ENCODE results near the gene AOX1. TPM values are rescaled to one million over a fixed set of nuclear protein-coding genes. Genes with fewer than 3 reads are reported as not detected.
"Not testable (repeated sequence)": the region's sequence is repeated elsewhere in the genome, so short reads cannot be mapped to it uniquely, and the experiment has no call there.

Gene AOX1
- total and polyA plus RNA-seq, 2 donors (not counting 1 experiment from before 2014, with no cell fraction given) = 0.18 TPM; not detected in 1

GRCh38 chr2:200608341-200609027, 22.7 kb downstream of the AOX1 start:
- no peak overlapping the region for H3K9ac ChIP-seq (ENCODE audit: low read length)
- H3K9me3 ChIP-seq (ENCODE audit: control extremely low read depth in 1 of 3, control insufficient read depth in 2 of 3, insufficient read depth in 1 of 3, low read length in 2 of 3) = no peaks in the 10 kb centered on the region
- TF ChIP-seq CTCF (IDR thresholded peaks at IDR 0.05) = no peak
- no peak for TF ChIP-seq EZH2 (IDR thresholded peaks at IDR 0.05; ENCODE audit: borderline replicate concordance, insufficient read depth, low read depth, low read length, poor library complexity, severe bottlenecking)
- Mint-ChIP-seq H3K27ac (no peak overlapping the region), H3K9me3 (ENCODE audit: insufficient read depth) (peaks cover 3% of the 10 kb centered on the region), H3K4me1 (no peaks in the 10 kb centered on the region), H3K4me3 (no peak overlapping the region), H3K27me3 (peaks cover 32% of the 10 kb centered on the region)
- ATAC-seq (ENCODE audit: low read depth) (no peak), DNase-seq (no peak)
- no peaks in the 10 kb centered on the region for H4K20me1 ChIP-seq (ENCODE audit: control insufficient read depth, insufficient read depth, low read length, poor library complexity, severe bottlenecking)
- no peaks in the 10 kb centered on the region for H3K79me2 ChIP-seq (ENCODE audit: control insufficient read depth, insufficient read depth, low read length)
- H3K4me1 ChIP-seq (ENCODE audit: control insufficient read depth in 2 of 2, insufficient read depth in 2 of 2, low read length in 2 of 2) = no peaks in the 10 kb centered on the region
- H3K27me3 ChIP-seq (replicated peaks in 1 of 4; ENCODE audit: control extremely low read depth in 1 of 4, control insufficient read depth in 3 of 4, insufficient read depth in 4 of 4, low read length in 3 of 4) = no peaks in the 10 kb centered on the region
- no peak overlapping the region for H3K4me2 ChIP-seq (replicated peaks; ENCODE audit: low read depth, low read length, poor library complexity, severe bottlenecking)
- H3K27ac ChIP-seq (ENCODE audit: low read length in 2 of 2) = no peak overlapping the region
- POLR2A ChIA-PET = no interaction called here
- CTCF ChIA-PET = no interaction called here
- intact Hi-C loops (cut with micrococcal nuclease) = no loop called here
- H3K36me3 ChIP-seq (replicated peaks in 1 of 2; ENCODE audit: control extremely low read depth in 1 of 2, control insufficient read depth in 1 of 2, extremely low read depth in 1 of 2, insufficient read depth in 2 of 2, low read length in 1 of 2) = no peaks in the 10 kb centered on the region
- no peak overlapping the region for H3K4me3 ChIP-seq (ENCODE audit: control extremely low read depth in 1 of 5, extremely low read depth in 1 of 5, insufficient read depth in 1 of 5, low read depth in 2 of 5, low read length in 4 of 5)
- H2AFZ ChIP-seq (ENCODE audit: insufficient read depth, low read depth, low read length, poor library complexity, severe bottlenecking) = no peak overlapping the region
- WGBS (ENCODE audit: insufficient coverage) = 100% methylated on average over 1 of the region's 3 CpGs

- Histone ChIP-seq H2AFZ (ENCODE audit: insufficient read depth, low read depth, low read length, poor library complexity, severe bottlenecking) (no peak overlapping the region), H3K36me3 (replicated peaks in 1 of 2; ENCODE audit: control extremely low read depth in 1 of 2, control insufficient read depth in 1 of 2, extremely low read depth in 1 of 2, insufficient read depth in 2 of 2, low read length in 1 of 2) (no peaks in the 10 kb centered on the region), H3K27ac (ENCODE audit: low read length in 2 of 2) (no peak overlapping the region), H3K9me3 (ENCODE audit: control extremely low read depth in 1 of 3, control insufficient read depth in 2 of 3, insufficient read depth in 1 of 3, low read length in 2 of 3) (no peaks in the 10 kb centered on the region), H3K4me2 (replicated peaks; ENCODE audit: low read depth, low read length, poor library complexity, severe bottlenecking) (no peak overlapping the region), H4K20me1 (ENCODE audit: control insufficient read depth, insufficient read depth, low read length, poor library complexity, severe bottlenecking) (no peaks in the 10 kb centered on the region), H3K4me1 (ENCODE audit: control insufficient read depth in 2 of 2, insufficient read depth in 2 of 2, low read length in 2 of 2) (no peaks in the 10 kb centered on the region), H3K4me3 (ENCODE audit: control extremely low read depth in 1 of 5, extremely low read depth in 1 of 5, insufficient read depth in 1 of 5, low read depth in 2 of 5, low read length in 4 of 5) (no peak overlapping the region), H3K9ac (ENCODE audit: low read length) (no peak overlapping the region), H3K27me3 (replicated peaks in 1 of 4; ENCODE audit: control extremely low read depth in 1 of 4, control insufficient read depth in 3 of 4, insufficient read depth in 4 of 4, low read length in 3 of 4) (no peaks in the 10 kb centered on the region), H3K79me2 (ENCODE audit: control insufficient read depth, insufficient read depth, low read length) (no peaks in the 10 kb centered on the region)
- Mint-ChIP-seq H3K4me1 (no peaks in the 10 kb centered on the region), H3K9me3 (ENCODE audit: insufficient read depth) (peaks cover 3% of the 10 kb centered on the region), H3K27ac (no peak overlapping the region), H3K4me3 (no peak overlapping the region), H3K27me3 (peaks cover 28% of the 10 kb centered on the region)
- TF ChIP-seq CTCF (IDR thresholded peaks at IDR 0.05) = no peak
- no peak for TF ChIP-seq EZH2 (IDR thresholded peaks at IDR 0.05; ENCODE audit: borderline replicate concordance, insufficient read depth, low read depth, low read length, poor library complexity, severe bottlenecking)
- CTCF ChIA-PET = no interaction called here
- intact Hi-C loops (cut with micrococcal nuclease) = no loop called here
- DNase-seq (no peak), ATAC-seq (ENCODE audit: low read depth) (no peak)
- POLR2A ChIA-PET = no interaction called here
These were observed 23.3 kb downstream of the AOX1 start for GRCh38 chr2:200609028-200609614.

- POLR2A ChIA-PET = not testable (repeated sequence)
These were observed 24.4 kb downstream of the AOX1 start for GRCh38 chr2:200610217-200610616.

More at GRCh38 chr2:200610217-200610616, 24.4 kb downstream of the AOX1 start:
- H4K20me1 ChIP-seq (ENCODE audit: control insufficient read depth, insufficient read depth, low read length, poor library complexity, severe bottlenecking); H3K27me3 ChIP-seq (replicated peaks in 1 of 4; ENCODE audit: control extremely low read depth in 1 of 4, control insufficient read depth in 3 of 4, insufficient read depth in 4 of 4, low read length in 3 of 4); H3K4me1 ChIP-seq (ENCODE audit: control insufficient read depth in 2 of 2, insufficient read depth in 2 of 2, low read length in 2 of 2); ATAC-seq (ENCODE audit: low read depth); H3K9me3 ChIP-seq (ENCODE audit: control extremely low read depth in 1 of 3, control insufficient read depth in 2 of 3, insufficient read depth in 1 of 3, low read length in 2 of 3); H3K9ac ChIP-seq (ENCODE audit: low read length); intact Hi-C loops (cut with micrococcal nuclease); H2AFZ ChIP-seq (ENCODE audit: insufficient read depth, low read depth, low read length, poor library complexity, severe bottlenecking); H3K27ac Mint-ChIP-seq; H3K9me3 Mint-ChIP-seq (ENCODE audit: insufficient read depth); H3K4me2 ChIP-seq (replicated peaks; ENCODE audit: low read depth, low read length, poor library complexity, severe bottlenecking); H3K4me1 Mint-ChIP-seq; DNase-seq; CTCF ChIA-PET; H3K36me3 ChIP-seq (replicated peaks in 1 of 2; ENCODE audit: control extremely low read depth in 1 of 2, control insufficient read depth in 1 of 2, extremely low read depth in 1 of 2, insufficient read depth in 2 of 2, low read length in 1 of 2); H3K4me3 Mint-ChIP-seq; H3K27ac ChIP-seq (ENCODE audit: low read length in 2 of 2); H3K79me2 ChIP-seq (ENCODE audit: control insufficient read depth, insufficient read depth, low read length); H3K4me3 ChIP-seq (ENCODE audit: control extremely low read depth in 1 of 5, extremely low read depth in 1 of 5, insufficient read depth in 1 of 5, low read depth in 2 of 5, low read length in 4 of 5): not testable (repeated sequence)
- WGBS (ENCODE audit: insufficient coverage) = 60% methylated on average over 1 of the region's 3 CpGs
- peaks cover 30% of the 10 kb centered on the region for H3K27me3 Mint-ChIP-seq

Measured in B cell (primary cell).